HepG2 (cell line): ENCODE data around the gene TBCD. TPM values are rescaled to one million over a fixed set of nuclear protein-coding genes. Genes with fewer than 3 reads are reported as not detected.

Experiments used
- AGO1 ChIP-seq: fragments of 200-400 bp; formaldehyde crosslinking; IDR thresholded peaks from 2 replicates; pipeline ENCODE4 v1.6.1; 2017; ENCODE audit warnings: mild to moderate bottlenecking, low read depth, low read length, moderate library complexity; ENCODE audit not compliant: poor library complexity, severe bottlenecking
- CC2D1A ChIP-seq: sonication (generic); formaldehyde crosslinking; IDR thresholded peaks from 2 replicates; pipeline ENCODE4 v1.8.1; 2023; ENCODE audit warnings: mild to moderate bottlenecking, missing genetic modification reagents
- EED ChIP-seq: sonication (generic); formaldehyde crosslinking; IDR thresholded peaks from 2 replicates; pipeline ENCODE4 v1.5.0; 2020; ENCODE audit warnings: mild to moderate bottlenecking, missing genetic modification reagents
- HOXA3 ChIP-seq: sonication (generic); formaldehyde crosslinking; IDR thresholded peaks from 2 replicates; pipeline ENCODE4 v1.5.0; 2020; ENCODE audit warnings: missing genetic modification reagents
- MED13 ChIP-seq: sonication (generic); formaldehyde crosslinking; IDR thresholded peaks from 2 replicates; pipeline ENCODE4 v1.5.0; 2020; ENCODE audit warnings: missing genetic modification reagents
- MEIS2 ChIP-seq: sonication (generic); formaldehyde crosslinking; IDR thresholded peaks from 2 replicates; pipeline ENCODE4 v1.9.0; 2021; ENCODE audit warnings: mild to moderate bottlenecking, missing genetic modification reagents
- SALL2 ChIP-seq: sonication (generic); formaldehyde crosslinking; IDR thresholded peaks from 2 replicates; pipeline ENCODE4 v1.8.1; 2023; ENCODE audit warnings: mild to moderate bottlenecking, missing genetic modification reagents, inconsistent platforms
- SIN3A ChIP-seq: IDR thresholded peaks from 2 replicates; pipeline ENCODE4 v1.6.1; 2011; ENCODE audit warnings: low read depth, mild to moderate bottlenecking, control low read depth, low read length, borderline replicate concordance
- SKI ChIP-seq: fragments of 450-650 bp; IDR thresholded peaks from one replicate; pipeline ENCODE4 v1.6.1; 2018; ENCODE audit warnings: mild to moderate bottlenecking; ENCODE audit not compliant: partially characterized antibody
- ZNF605 ChIP-seq: sonication (generic); formaldehyde crosslinking; IDR thresholded peaks from 2 replicates; pipeline ENCODE4 v1.8.0; 2022; ENCODE audit warnings: mild to moderate bottlenecking, missing genetic modification reagents
- polyA plus RNA-seq, 8 experiments: library from polyadenylated mRNA; depleted of rRNA in 3 of 8; stranded (reverse) in 7 of 8; unstranded in 1 of 8; fragments of >200 nt; fragmentation: Illumina TruSeq in 4 of 8; extraction: Trizol in 4 of 8; gene quantifications; 2 replicates each; pipeline versions ENCODE4 v1.2.1 to v1.2.3, GENCODE V29; 2011 to 2016; ENCODE audit warnings: low read depth in 4 of 8, missing spikeins in 1 of 8, mixed read lengths in 1 of 8; ENCODE audit not compliant: insufficient read depth in 1 of 8
- total RNA-seq, 5 experiments: library from RNA; depleted of rRNA; stranded (reverse); fragments of >200 nt; fragmentation: Illumina TruSeq; extraction: Trizol; gene quantifications; 2 replicates each; pipeline ENCODE4 v1.2.3, GENCODE V29; 2016; ENCODE audit warnings: low read depth in 1 of 5
- TF ChIP-seq, protein P1 (sequence below): IDR thresholded peaks from 2 replicates; pipeline ENCODE4 v1.6.1; 2012; ENCODE audit warnings: inconsistent platforms
- TF ChIP-seq, protein P2 (sequence below): sonication (generic); formaldehyde crosslinking; IDR thresholded peaks from 2 replicates; pipeline ENCODE4 v1.5.0; 2020; ENCODE audit warnings: mild to moderate bottlenecking, missing genetic modification reagents
- TF ChIP-seq, protein P3 (sequence below): sonication (generic); IDR thresholded peaks from 2 replicates; pipeline ENCODE4 v1.6.1; 2016; ENCODE audit warnings: low read depth, borderline replicate concordance
- TF ChIP-seq, protein P4 (sequence below): sonication (generic); formaldehyde crosslinking; conservative IDR thresholded peaks from 2 replicates; pipeline ENCODE4 v1.4.0; 2020; ENCODE audit warnings: mild to moderate bottlenecking, missing genetic modification reagents, moderate library complexity
- TF ChIP-seq, protein P5 (sequence below): sonication (generic); formaldehyde crosslinking; IDR thresholded peaks from 2 replicates; pipeline ENCODE4 v1.8.0; 2022; ENCODE audit warnings: missing genetic modification reagents, mild to moderate bottlenecking, borderline replicate concordance
- TF ChIP-seq, protein P6 (sequence below), 2 experiments: sonication (generic) in 1 of 2; formaldehyde crosslinking in 1 of 2; IDR thresholded peaks; 2 replicates each; pipeline versions ENCODE4 v1.5.1 to v1.6.1; 2011 to 2020; ENCODE audit warnings: borderline replicate concordance in 1 of 2, low read depth in 1 of 2, low read length in 1 of 2, mild to moderate bottlenecking in 1 of 2, missing genetic modification reagents in 1 of 2, moderate library complexity in 1 of 2

The TBCD gene
- total and polyA plus RNA-seq, 2 of the 13 experiments (the other 11 are each of a cell fraction or from before 2014, with no cell fraction given), result 33.9 to 54.8 TPM

DNA sequence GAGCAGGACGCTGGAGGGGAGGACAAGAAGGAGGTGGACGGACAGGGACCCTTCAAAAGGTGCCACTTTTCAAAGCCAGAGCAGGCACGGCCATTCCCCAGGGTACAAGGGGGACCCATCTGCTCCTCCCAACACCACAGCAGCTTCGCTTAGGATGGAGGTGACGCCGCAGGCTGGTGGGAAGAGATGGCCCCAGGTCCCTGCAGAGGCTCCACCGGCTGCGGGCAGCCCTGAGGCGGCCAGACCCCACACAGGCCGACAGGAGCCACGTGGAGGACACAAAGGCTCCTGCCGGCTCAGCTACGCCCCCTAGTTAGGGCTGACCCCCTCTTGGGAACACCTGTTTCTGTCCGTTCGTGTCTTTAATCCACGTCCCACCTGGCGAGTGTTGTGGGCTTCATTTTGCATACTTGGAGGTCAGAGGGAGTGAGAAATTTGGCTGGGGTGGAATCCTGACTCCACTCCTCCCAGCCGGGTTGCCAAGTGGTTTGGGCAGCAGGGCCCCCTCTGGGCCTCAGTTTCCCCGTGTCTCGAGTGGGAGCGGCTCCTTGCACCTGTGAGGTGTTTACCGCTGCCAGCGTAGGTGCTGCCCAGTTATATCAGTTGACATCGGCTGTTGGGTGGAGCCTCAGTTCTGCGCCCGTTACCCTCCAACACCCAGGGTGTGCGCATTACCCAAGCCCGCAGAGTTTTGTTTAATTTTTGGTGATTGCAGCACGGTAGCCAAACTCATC is 41.2 kb upstream of the TBCD start (continued):
- TF ChIP-seq, protein P1, sequence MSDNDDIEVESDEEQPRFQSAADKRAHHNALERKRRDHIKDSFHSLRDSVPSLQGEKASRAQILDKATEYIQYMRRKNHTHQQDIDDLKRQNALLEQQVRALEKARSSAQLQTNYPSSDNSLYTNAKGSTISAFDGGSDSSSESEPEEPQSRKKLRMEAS, result peak; percentile 82
- TF ChIP-seq, protein P2, sequence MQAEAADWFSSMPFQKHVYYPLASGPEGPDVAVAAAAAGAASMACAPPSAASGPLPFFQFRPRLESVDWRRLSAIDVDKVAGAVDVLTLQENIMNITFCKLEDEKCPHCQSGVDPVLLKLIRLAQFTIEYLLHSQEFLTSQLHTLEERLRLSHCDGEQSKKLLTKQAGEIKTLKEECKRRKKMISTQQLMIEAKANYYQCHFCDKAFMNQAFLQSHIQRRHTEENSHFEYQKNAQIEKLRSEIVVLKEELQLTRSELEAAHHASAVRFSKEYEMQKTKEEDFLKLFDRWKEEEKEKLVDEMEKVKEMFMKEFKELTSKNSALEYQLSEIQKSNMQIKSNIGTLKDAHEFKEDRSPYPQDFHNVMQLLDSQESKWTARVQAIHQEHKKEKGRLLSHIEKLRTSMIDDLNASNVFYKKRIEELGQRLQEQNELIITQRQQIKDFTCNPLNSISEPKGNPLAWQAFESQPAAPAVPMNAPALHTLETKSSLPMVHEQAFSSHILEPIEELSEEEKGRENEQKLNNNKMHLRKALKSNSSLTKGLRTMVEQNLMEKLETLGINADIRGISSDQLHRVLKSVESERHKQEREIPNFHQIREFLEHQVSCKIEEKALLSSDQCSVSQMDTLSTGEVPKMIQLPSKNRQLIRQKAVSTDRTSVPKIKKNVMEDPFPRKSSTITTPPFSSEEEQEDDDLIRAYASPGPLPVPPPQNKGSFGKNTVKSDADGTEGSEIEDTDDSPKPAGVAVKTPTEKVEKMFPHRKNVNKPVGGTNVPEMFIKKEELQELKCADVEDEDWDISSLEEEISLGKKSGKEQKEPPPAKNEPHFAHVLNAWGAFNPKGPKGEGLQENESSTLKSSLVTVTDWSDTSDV, result no peak
- TF ChIP-seq, protein P3, sequence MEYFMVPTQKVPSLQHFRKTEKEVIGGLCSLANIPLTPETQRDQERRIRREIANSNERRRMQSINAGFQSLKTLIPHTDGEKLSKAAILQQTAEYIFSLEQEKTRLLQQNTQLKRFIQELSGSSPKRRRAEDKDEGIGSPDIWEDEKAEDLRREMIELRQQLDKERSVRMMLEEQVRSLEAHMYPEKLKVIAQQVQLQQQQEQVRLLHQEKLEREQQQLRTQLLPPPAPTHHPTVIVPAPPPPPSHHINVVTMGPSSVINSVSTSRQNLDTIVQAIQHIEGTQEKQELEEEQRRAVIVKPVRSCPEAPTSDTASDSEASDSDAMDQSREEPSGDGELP, result no peak
- 0 out of 2 replicates have a peak, but pooled peaks have one; percentile 36 for TF ChIP-seq MED13
- TF ChIP-seq HOXA3, result 0 out of 2 replicates have a peak, but pooled peaks have one; percentile 20
- TF ChIP-seq, protein P4, sequence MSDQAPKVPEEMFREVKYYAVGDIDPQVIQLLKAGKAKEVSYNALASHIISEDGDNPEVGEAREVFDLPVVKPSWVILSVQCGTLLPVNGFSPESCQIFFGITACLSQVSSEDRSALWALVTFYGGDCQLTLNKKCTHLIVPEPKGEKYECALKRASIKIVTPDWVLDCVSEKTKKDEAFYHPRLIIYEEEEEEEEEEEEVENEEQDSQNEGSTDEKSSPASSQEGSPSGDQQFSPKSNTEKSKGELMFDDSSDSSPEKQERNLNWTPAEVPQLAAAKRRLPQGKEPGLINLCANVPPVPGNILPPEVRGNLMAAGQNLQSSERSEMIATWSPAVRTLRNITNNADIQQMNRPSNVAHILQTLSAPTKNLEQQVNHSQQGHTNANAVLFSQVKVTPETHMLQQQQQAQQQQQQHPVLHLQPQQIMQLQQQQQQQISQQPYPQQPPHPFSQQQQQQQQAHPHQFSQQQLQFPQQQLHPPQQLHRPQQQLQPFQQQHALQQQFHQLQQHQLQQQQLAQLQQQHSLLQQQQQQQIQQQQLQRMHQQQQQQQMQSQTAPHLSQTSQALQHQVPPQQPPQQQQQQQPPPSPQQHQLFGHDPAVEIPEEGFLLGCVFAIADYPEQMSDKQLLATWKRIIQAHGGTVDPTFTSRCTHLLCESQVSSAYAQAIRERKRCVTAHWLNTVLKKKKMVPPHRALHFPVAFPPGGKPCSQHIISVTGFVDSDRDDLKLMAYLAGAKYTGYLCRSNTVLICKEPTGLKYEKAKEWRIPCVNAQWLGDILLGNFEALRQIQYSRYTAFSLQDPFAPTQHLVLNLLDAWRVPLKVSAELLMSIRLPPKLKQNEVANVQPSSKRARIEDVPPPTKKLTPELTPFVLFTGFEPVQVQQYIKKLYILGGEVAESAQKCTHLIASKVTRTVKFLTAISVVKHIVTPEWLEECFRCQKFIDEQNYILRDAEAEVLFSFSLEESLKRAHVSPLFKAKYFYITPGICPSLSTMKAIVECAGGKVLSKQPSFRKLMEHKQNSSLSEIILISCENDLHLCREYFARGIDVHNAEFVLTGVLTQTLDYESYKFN (CRISPR knock-in tag), result no peak
- TF ChIP-seq ZNF605 (CRISPR knock-in tag), result 0 out of 2 replicates have a peak, but pooled peaks have one; percentile 12
- TF ChIP-seq, protein P5, sequence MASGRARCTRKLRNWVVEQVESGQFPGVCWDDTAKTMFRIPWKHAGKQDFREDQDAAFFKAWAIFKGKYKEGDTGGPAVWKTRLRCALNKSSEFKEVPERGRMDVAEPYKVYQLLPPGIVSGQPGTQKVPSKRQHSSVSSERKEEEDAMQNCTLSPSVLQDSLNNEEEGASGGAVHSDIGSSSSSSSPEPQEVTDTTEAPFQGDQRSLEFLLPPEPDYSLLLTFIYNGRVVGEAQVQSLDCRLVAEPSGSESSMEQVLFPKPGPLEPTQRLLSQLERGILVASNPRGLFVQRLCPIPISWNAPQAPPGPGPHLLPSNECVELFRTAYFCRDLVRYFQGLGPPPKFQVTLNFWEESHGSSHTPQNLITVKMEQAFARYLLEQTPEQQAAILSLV (CRISPR knock-in tag), result no peak
- TF ChIP-seq SKI, result no peak
- TF ChIP-seq, protein P6, sequence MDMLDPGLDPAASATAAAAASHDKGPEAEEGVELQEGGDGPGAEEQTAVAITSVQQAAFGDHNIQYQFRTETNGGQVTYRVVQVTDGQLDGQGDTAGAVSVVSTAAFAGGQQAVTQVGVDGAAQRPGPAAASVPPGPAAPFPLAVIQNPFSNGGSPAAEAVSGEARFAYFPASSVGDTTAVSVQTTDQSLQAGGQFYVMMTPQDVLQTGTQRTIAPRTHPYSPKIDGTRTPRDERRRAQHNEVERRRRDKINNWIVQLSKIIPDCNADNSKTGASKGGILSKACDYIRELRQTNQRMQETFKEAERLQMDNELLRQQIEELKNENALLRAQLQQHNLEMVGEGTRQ (IDR thresholded peaks at IDR 0.05; ENCODE audit: low read depth, low read length), result no peak
- TF ChIP-seq, protein P6 (CRISPR knock-in tag; IDR thresholded peaks at IDR 0.05; ENCODE audit: borderline replicate concordance), result peak; percentile 38; the same call in 1 of the 2 replicates
- 0 out of 2 replicates have a peak, but pooled peaks have one; percentile 31 for TF ChIP-seq SALL2 (CRISPR knock-in tag)
- 0 out of 2 replicates have a peak, but pooled peaks have one; percentile 66 for TF ChIP-seq EED (CRISPR knock-in tag)
- no peak for TF ChIP-seq AGO1
- TF ChIP-seq CC2D1A (CRISPR knock-in tag), result no peak
- TF ChIP-seq MEIS2 (CRISPR knock-in tag), result no peak
- no peak for TF ChIP-seq SIN3A
